ENCODE results near the gene USO1. TPM values are rescaled to one million over a fixed set of nuclear protein-coding genes. Genes with fewer than 3 reads are reported as not detected.

USO1 gene
- total and polyA plus RNA-seq, 2 of the 8 experiments (the other 6 are each of a cell fraction or from before 2014, with no cell fraction given) = 57.3 to 198 TPM

GRCh38 chr4:75781305-75781704 is 56.9 kb downstream of the USO1 start (continued):
- TF ChIP-seq SIN3A (conservative IDR thresholded peaks at IDR 0.05 in 1 of 2, IDR thresholded peaks at IDR 0.05 in 1 of 2; ENCODE audit: low read depth in 1 of 2, low read length in 2 of 2) = no peak
